Stimulated activated CD8-positive, alpha-beta memory T cell treated with anti-CD3 and anti-CD28 coated beads, Interleukin-7, amount 100 ng/mL, for 1 hour (primary cell): Measurements from ENCODE around the gene ABCC8.

Experiments used
- DNase-seq, 2 donors: peaks; one replicate each; pipeline ENCODE4 v3.0.0-alpha.2; 2020; ENCODE audit warnings: low read depth in 2 of 2

Gene ABCC8

DNA sequence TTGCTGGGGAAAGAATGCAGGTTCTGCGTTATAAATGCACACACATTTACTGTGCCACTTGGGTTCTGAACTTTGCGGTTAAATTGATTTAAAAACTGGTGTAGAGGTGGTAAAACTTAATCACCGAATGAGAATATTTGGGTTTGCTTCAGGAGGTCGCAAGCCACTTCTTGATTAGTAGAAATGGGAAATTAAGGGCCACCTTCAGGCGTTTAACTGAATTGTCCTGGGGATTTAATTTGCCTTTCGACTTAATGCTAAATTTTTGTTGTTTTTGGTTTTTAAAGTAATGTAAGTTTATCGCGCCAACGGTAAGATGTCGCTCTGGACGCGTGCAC is 125.5 kb downstream of the ABCC8 start:
- no peak for DNase-seq

DNA sequence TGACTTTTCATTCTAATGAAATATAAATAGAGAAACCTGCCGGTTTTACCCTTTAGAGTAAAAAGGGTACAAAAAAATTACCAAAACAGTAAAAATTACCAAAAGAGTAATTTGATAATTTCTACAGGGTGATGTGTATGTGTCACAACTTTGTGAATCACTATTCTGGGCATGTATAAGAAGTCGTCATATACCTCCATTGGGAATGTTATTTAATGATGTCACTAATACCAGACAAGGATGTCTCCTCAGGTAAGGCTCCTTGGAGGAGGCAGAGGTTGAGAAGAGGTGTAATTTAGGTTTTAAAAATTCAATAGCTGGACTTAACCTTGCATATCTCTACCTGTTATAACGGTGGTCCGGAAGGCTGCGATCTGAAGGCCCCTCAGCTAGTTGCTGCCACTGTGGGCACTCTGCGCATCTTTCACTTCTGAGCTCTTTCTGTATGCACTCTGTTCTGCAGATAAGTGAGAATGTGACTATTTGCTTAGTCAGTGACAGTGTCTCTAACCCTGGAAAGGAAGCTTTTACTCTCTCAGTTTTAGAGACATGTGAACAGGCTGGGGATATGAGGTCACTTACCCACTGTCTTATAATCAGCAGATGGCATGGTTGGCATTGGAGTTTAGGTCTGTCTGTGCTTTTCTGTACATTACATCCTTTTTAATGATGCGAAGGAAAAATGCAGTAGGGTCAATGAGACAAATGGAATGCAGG is 126.0 kb downstream of the ABCC8 start:
- DNase-seq, result no peak

GRCh38 chr11:17347676-17348075 is 129.0 kb downstream of the ABCC8 start:
- DNase-seq, result no peak

DNA sequence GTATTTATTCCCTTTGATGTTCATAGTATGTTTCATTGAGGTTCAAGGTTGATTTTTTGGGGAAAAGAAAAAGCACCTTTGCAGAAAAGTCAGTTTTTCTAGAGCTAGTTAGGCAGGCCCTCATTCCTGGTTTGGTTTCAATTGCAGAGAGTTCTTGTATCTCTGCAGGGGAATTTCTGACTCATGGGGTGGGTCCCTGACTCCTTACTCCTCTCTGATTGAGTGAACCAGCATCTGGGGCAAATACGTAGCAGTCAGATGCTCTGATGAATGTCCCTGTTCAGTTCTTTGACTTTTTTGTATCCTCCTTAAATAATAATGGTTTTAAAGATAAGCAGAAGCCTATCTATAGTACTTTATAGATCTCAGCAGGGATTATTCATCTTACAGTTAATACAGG is 132.7 kb downstream of the ABCC8 start:
- DNase-seq, result no peak

GRCh38 chr11:17343257-17343656 is 133.4 kb downstream of the ABCC8 start:
- no peak for DNase-seq
